Placental pericyte (primary cell): Measurements from ENCODE around the gene RBM8A. TPM values are rescaled to one million over a fixed set of nuclear protein-coding genes. Genes with fewer than 3 reads are reported as not detected.

Experiments
- total RNA-seq: library from RNA; depleted of rRNA; stranded (reverse); fragments of >200 nt; gene quantifications from 2 replicates; pipeline ENCODE4 v1.2.3, GENCODE V29; 2012

The RBM8A gene
- total RNA-seq = 96.9 and 183 TPM in 2 replicates

DNA sequence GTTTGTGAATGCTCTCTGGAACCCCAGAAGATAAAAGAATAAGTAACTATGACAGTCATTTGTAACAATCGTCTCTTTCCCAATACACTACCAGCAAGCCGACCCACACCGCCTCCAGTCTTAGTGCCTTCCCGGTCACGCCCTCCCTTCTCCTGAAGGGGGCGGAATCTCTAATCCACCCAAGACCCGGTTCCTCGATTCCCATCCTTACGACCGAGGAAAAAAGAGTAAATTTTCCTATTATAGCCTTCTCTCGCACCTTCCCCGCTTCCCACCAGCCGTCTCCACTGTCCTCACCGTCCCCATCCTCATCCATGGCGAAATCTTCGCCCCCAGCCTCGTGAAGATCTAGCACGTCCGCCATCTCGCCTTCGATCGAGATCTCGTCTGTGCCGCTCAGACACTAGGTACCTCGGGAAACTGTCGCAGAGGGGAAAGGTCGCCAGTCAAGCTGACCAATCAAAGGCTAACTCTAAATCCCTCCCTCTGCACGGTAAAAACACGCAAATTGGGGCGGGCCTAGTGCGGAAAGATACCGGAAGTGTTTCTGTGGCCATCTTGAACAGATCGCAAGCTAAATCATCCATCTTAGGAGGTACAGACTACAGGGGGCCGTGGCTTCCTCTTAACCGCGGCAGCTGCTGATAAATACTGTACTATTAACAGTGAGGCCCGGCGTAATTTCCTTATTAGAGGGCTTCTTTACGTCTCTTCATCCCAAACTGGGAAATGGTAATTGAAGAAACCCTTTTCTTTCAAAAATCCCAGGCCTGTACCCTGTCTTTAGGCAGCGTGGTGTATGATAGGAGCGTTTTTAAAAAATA is at the start of gene RBM8A:
Gene RBM8A (minus strand): TSS at position 422 of the 824 bp plus-strand sequence. CDS start 58 bp downstream, at position 364.

DNA sequence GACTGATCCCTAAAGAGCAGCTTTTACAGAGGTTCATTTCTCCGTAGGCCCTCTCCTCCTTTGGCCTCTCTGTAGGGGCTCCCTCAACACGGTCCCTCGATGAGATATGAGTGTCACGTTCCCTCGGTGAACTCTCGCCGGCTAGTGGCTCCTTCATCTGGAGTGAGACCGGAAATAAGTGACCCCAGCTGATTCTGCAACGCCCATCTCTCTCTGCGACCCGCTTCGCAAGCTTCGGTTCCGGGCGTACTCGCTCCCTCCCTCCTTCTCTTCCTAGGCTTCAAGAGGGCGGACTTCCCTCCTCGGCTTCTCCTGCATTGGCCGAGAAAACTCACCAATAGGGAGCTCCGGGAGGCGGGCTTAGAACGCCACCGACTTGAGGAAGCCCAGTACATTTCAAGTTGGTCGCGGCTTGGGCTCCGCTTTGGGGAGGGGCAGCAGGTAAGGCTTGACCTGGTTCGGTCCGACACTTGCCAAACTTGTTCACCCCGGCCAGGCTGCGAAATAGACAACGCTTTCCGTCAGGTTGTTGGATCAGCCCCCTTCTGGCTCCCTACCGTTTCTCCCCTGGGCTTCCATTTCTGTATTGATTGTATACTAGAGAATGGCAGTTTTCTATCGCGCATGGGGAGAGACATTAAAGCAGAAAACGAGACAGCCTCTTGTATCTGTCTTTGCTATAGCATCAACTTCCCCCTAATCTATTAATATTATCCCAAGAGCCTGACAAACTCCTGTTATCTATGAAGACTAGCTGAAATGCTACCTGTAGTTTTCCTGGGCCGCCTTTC is 37.2 kb upstream of the RBM8A start, which contains the start of the genes ANKRD34A and POLR3GL:
Gene ANKRD34A (minus strand): TSS at position 248 of the 791 bp plus-strand sequence. CDS start 2,816 bp downstream, outside the sequence.
Gene POLR3GL (plus strand): TSS at position 363 of the 791 bp plus-strand sequence. CDS start 10,176 bp downstream, outside the sequence.

DNA sequence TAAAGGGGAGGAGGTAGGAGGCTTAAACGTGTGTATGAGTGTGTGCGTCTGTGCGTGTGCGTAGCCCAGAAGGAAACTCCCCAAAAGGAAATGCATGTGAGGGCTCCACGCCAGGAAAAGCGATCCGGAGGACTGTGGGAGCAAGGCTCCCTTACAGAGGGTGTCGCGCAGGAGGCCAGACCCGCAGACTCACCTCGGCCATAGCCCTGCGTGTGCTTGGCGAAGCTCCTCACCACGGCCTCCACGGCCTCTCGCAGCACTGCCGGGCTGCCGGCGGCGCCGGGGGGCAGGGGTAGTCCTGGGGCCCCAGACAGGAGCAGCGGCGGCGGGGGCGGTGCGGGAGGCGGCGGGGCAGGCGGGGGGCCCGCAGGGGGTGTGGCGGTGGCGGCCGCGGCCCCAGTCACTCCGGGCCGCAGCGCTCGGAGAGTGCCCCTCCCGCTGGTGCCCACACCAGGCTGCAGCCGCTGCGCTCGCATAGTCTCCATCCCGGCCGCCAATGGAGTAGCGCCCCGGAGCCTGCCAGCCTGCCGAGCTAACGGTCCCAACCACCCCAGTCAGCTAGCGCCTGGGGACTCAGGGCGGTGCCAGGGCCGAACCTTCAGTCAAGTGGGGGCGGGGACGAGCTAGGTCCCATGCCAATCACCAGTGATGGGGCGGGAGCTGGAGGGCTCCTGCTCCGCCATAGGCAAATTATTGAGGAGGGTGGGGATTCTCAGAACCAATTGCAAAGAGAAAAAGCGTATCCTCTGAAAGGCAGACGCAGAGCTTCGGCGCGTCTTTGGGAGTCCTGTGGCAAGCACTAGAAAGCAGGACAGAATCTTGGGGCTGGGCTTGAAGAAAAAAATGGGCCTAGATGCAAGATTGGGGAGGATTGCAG is 30.4 kb upstream of the RBM8A start, which contains the start of gene LIX1L:
Gene LIX1L (minus strand): TSS at position 575 of the 877 bp plus-strand sequence. CDS start 90 bp downstream, at position 485.

GRCh38 chr1:145918144-145918991 is 8.9 kb downstream of the RBM8A start, which contains the start of gene PEX11B:
Gene PEX11B, minus strand, starts transcription at chr1:145918717. Its CDS starts 29 bp downstream, at chr1:145918688.

GRCh38 chr1:145885738-145886287 is 41.5 kb downstream of the RBM8A start, which contains the start of gene ANKRD35:
Gene ANKRD35, minus strand, starts transcription at chr1:145885866. Its CDS starts 108 bp downstream, at chr1:145885758.

Other genes with a start within 250 kb of the RBM8A start
- gene PDZK1, start 220.1 kb downstream of the RBM8A start, total RNA-seq = 0.22 and 1.1 TPM in 2 replicates
- not detected in 2 replicates for gene CD160, start 208.0 kb downstream of the RBM8A start, total RNA-seq
- gene RNF115, start 103.4 kb downstream of the RBM8A start, total RNA-seq = 12.5 and 18.9 TPM in 2 replicates
- gene POLR3C, start 103.3 kb downstream of the RBM8A start, total RNA-seq = 57.7 and 112 TPM in 2 replicates
- 3.3 and 5.3 TPM in 2 replicates for gene NUDT17, start 81.9 kb downstream of the RBM8A start, total RNA-seq
- gene PIAS3, start 68.4 kb downstream of the RBM8A start, total RNA-seq = 25.6 and 26.3 TPM in 2 replicates
- 0.22 and 0.57 TPM in 2 replicates for gene ANKRD35, start 41.6 kb downstream of the RBM8A start, total RNA-seq
- gene ITGA10, start 17.4 kb downstream of the RBM8A start, total RNA-seq = 1.1 and 5.4 TPM in 2 replicates
- 27.4 and 27.5 TPM in 2 replicates for gene PEX11B, start 8.8 kb downstream of the RBM8A start, total RNA-seq
- gene LIX1L, start 30.5 kb upstream of the RBM8A start, total RNA-seq = 27.8 and 43.1 TPM in 2 replicates
- 0.44 and 3.1 TPM in 2 replicates for gene ANKRD34A, start 37.1 kb upstream of the RBM8A start, total RNA-seq
- gene POLR3GL, start 37.2 kb upstream of the RBM8A start, total RNA-seq = 11.0 and 14.4 TPM in 2 replicates
- 5.2 and 12.7 TPM in 2 replicates for gene TXNIP, start 69.1 kb upstream of the RBM8A start, total RNA-seq
- not detected in 2 replicates for gene HJV, start 94.3 kb upstream of the RBM8A start, total RNA-seq
- 0.86 and 3.5 TPM in 2 replicates for gene NBPF10, start 217.3 kb upstream of the RBM8A start, total RNA-seq